ENCODE results near the gene DISC1. TPM values are rescaled to one million over a fixed set of nuclear protein-coding genes. Genes with fewer than 3 reads are reported as not detected.

The DISC1 gene
- total and polyA plus RNA-seq, 2 donors (not counting 1 experiment from before 2014, with no cell fraction given), result 2.7 to 4.3 TPM

GRCh38 chr1:231806623-231807495, 180.3 kb downstream of the DISC1 start:
- Histone ChIP-seq H3K9me3 (ENCODE audit: control extremely low read depth in 1 of 3, control insufficient read depth in 2 of 3, insufficient read depth in 1 of 3, low read length in 2 of 3) (no peaks in the 10 kb centered on the region), H3K4me2 (replicated peaks; ENCODE audit: low read depth, low read length, poor library complexity, severe bottlenecking) (no peak overlapping the region), H3K4me3 (ENCODE audit: control extremely low read depth in 1 of 5, extremely low read depth in 1 of 5, insufficient read depth in 1 of 5, low read depth in 2 of 5, low read length in 4 of 5) (no peak overlapping the region), H3K27me3 (replicated peaks in 1 of 4; ENCODE audit: control extremely low read depth in 1 of 4, control insufficient read depth in 3 of 4, insufficient read depth in 4 of 4, low read length in 3 of 4) (no peaks in the 10 kb centered on the region), H2AFZ (ENCODE audit: insufficient read depth, low read depth, low read length, poor library complexity, severe bottlenecking) (no peak overlapping the region), H3K27ac (ENCODE audit: low read length in 2 of 2) (no peak overlapping the region), H3K79me2 (ENCODE audit: control insufficient read depth, insufficient read depth, low read length) (no peaks in the 10 kb centered on the region), H3K4me1 (ENCODE audit: control insufficient read depth in 2 of 2, insufficient read depth in 2 of 2, low read length in 2 of 2) (no peaks in the 10 kb centered on the region), H3K36me3 (replicated peaks in 1 of 2; ENCODE audit: control extremely low read depth in 1 of 2, control insufficient read depth in 1 of 2, extremely low read depth in 1 of 2, insufficient read depth in 2 of 2, low read length in 1 of 2) (no peaks in the 10 kb centered on the region), H3K9ac (ENCODE audit: low read length) (no peak overlapping the region), H4K20me1 (ENCODE audit: control insufficient read depth, insufficient read depth, low read length, poor library complexity, severe bottlenecking) (no peaks in the 10 kb centered on the region)
- POLR2A ChIA-PET, result no interaction called here
- ATAC-seq (ENCODE audit: low read depth) (peak; percentile 17), DNase-seq (peak; percentile 27)
- Mint-ChIP-seq H3K4me3 (no peak overlapping the region), H3K27me3 (no peaks in the 10 kb centered on the region), H3K27ac (no peak overlapping the region), H3K9me3 (ENCODE audit: insufficient read depth) (no peaks in the 10 kb centered on the region), H3K4me1 (no peaks in the 10 kb centered on the region)
- intact Hi-C loops (cut with micrococcal nuclease), result no loop called here
- 91% methylated on average over 18 of the region's 21 CpGs for WGBS (ENCODE audit: insufficient coverage)
- TF ChIP-seq EZH2 (IDR thresholded peaks at IDR 0.05; ENCODE audit: borderline replicate concordance, insufficient read depth, low read depth, low read length, poor library complexity, severe bottlenecking) (no peak), CTCF (IDR thresholded peaks at IDR 0.05) (peak; percentile 49)
- CTCF ChIA-PET, result interaction anchor here (1.0 kb wide), 1 partner anchor 14 kb away, joined by 4 read pairs; no protein-coding TSS in a partner anchor

GRCh38 chr1:231807541-231807940, 181.0 kb downstream of the DISC1 start:
- Mint-ChIP-seq H3K4me1 (no peaks in the 10 kb centered on the region), H3K27me3 (no peaks in the 10 kb centered on the region), H3K27ac (no peak overlapping the region), H3K9me3 (ENCODE audit: insufficient read depth) (no peaks in the 10 kb centered on the region), H3K4me3 (no peak overlapping the region)
- no peak for TF ChIP-seq EZH2 (IDR thresholded peaks at IDR 0.05; ENCODE audit: borderline replicate concordance, insufficient read depth, low read depth, low read length, poor library complexity, severe bottlenecking)
- no peak for TF ChIP-seq CTCF (IDR thresholded peaks at IDR 0.05)
- ChIA-PET CTCF (no interaction called here), POLR2A (no interaction called here)
- ATAC-seq (ENCODE audit: low read depth), result no peak
- no CpG with 5 or more reads among the region's 2 CpGs for WGBS (ENCODE audit: insufficient coverage)
- Histone ChIP-seq H3K36me3 (replicated peaks in 1 of 2; ENCODE audit: control extremely low read depth in 1 of 2, control insufficient read depth in 1 of 2, extremely low read depth in 1 of 2, insufficient read depth in 2 of 2, low read length in 1 of 2) (no peaks in the 10 kb centered on the region), H3K9ac (ENCODE audit: low read length) (no peak overlapping the region), H3K27me3 (replicated peaks in 1 of 4; ENCODE audit: control extremely low read depth in 1 of 4, control insufficient read depth in 3 of 4, insufficient read depth in 4 of 4, low read length in 3 of 4) (no peaks in the 10 kb centered on the region), H4K20me1 (ENCODE audit: control insufficient read depth, insufficient read depth, low read length, poor library complexity, severe bottlenecking) (no peaks in the 10 kb centered on the region), H2AFZ (ENCODE audit: insufficient read depth, low read depth, low read length, poor library complexity, severe bottlenecking) (no peak overlapping the region), H3K79me2 (ENCODE audit: control insufficient read depth, insufficient read depth, low read length) (no peaks in the 10 kb centered on the region), H3K4me1 (ENCODE audit: control insufficient read depth in 2 of 2, insufficient read depth in 2 of 2, low read length in 2 of 2) (no peaks in the 10 kb centered on the region), H3K27ac (ENCODE audit: low read length in 2 of 2) (no peak overlapping the region), H3K4me3 (ENCODE audit: control extremely low read depth in 1 of 5, extremely low read depth in 1 of 5, insufficient read depth in 1 of 5, low read depth in 2 of 5, low read length in 4 of 5) (no peak overlapping the region), H3K4me2 (replicated peaks; ENCODE audit: low read depth, low read length, poor library complexity, severe bottlenecking) (no peak overlapping the region), H3K9me3 (ENCODE audit: control extremely low read depth in 1 of 3, control insufficient read depth in 2 of 3, insufficient read depth in 1 of 3, low read length in 2 of 3) (no peaks in the 10 kb centered on the region)
- DNase-seq, result no peak
- intact Hi-C loops (cut with micrococcal nuclease), result no loop called here
